Keratinocyte (primary cell): Measurements from ENCODE around the gene SLC45A2.

ENCODE experiments used
- CTCF ChIP-seq, 3 experiments: IDR thresholded peaks in 1 of 3; conservative IDR thresholded peaks in 1 of 3; optimal IDR thresholded peaks in 1 of 3; 2 replicates in 2 of 3; 3 replicates in 1 of 3; pipeline versions ENCODE3 to v1.5.1; 2011; ENCODE audit warnings: low read length in 3 of 3, mild to moderate bottlenecking in 3 of 3, moderate library complexity in 2 of 3, control low read depth in 1 of 3, inconsistent platforms in 1 of 3; ENCODE audit not compliant: insufficient read depth in 2 of 3; ENCODE audit errors: extremely low read depth in 1 of 3
- EZH2 ChIP-seq: IDR thresholded peaks from one replicate; pipeline ENCODE4 v1.6.1; 2012; ENCODE audit warnings: inconsistent platforms, mild to moderate bottlenecking, low read length, moderate library complexity

- TF ChIP-seq EZH2 (no peak), CTCF (optimal IDR thresholded peaks at IDR 0.05 in 1 of 3, IDR thresholded peaks at IDR 0.05 in 1 of 3, conservative IDR thresholded peaks at IDR 0.05 in 1 of 3; ENCODE audit: extremely low read depth in 1 of 3, insufficient read depth in 2 of 3, low read length in 3 of 3) (no peak)
These were observed 81.4 kb downstream of the SLC45A2 start for GRCh38 chr5:33903118-33903517.
